IPS-NIHi11 (cell line): ENCODE results near the gene PIPOX.

Experiments
- DNase-seq: peaks from one replicate; pipeline ENCODE4 v3.0.0; 2012; ENCODE audit warnings: mixed read lengths, low spot score

PIPOX gene

DNA sequence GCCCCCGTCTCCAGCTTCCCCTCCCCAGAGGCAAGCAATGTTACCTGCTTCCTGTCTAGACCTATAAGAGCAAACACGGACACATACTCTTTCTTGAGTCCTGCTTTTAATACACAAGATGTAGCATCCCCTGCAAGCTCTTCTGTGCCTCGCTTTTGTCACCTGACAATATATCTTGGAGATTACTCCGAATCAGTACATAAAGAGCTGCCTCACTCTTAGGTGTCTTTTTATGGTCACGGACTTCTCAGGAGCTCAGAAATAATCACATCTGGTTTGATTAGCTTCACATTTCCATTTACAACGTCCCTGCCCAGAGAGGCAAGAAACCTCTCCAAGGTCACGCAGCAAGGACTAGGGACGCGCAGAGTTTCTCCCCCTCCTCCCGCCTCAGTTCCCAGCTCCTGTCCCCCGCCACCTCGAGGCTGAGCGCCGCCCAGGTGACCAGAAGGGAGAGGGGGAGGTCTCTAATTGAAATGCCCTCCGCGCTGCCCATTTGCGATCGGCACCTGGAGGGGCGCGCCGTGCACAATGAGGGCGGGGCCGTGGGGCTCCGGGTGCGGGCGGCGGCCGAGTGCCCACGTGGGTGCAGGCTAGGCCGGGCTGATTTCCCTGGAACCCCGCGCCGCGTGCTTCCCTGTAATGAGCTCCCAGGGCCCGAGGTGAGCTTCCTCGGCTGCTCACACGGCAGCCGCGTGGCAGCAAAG lies 23.3 kb upstream of the PIPOX start:
- DNase-seq = peak; percentile 56

- no peak for DNase-seq
Observed at GRCh38 chr17:29020576-29020975, 22.4 kb upstream of the PIPOX start.

GRCh38 chr17:29021226-29021625 lies 21.7 kb upstream of the PIPOX start:
- no peak for DNase-seq

GRCh38 chr17:29022074-29022473 lies 20.9 kb upstream of the PIPOX start:
- no peak for DNase-seq

GRCh38 chr17:29024316-29024952 lies 18.5 kb upstream of the PIPOX start:
- no peak for DNase-seq

GRCh38 chr17:29031488-29031887 lies 11.5 kb upstream of the PIPOX start:
- DNase-seq = no peak

DNA sequence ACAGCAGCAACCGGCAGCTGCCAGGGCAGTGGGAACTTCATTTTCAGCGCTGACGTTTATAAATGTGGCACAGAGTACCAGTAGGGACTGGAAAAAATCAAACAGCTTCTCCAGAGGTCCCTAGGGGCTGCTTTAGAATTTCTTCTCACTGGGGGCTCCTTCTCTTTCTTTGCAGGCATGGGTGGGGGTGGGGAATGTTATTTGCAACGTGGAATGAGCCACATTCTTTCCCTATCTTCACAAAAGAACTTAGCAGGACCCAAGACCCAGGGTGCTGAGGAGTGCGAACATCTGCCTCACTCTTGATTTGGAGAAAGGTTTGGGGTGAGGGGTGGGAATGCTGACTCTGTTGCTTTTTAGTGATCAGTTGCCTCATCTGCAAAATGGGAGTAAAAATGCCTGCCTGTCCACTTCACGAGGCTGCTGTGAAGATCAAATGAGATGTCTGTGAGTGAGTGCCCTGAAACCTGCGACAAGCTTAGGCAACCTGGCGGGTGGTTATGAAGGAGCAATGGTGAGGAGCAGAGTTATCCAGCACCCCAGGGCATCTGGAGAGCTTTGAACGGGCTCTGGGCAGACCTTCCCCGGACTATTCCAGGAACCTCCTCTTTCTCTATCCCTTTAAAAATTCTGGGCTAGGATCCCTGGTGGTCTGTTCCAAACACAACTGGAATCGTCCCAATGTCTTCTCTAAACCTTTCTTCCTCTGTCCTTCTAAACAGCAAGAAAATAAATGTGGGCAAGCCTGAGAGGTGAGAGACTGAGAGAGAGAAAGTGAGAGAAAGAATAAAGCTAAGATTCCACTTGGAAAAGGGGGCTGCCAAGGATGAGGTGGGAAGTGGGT lies 10.7 kb upstream of the PIPOX start:
- DNase-seq = no peak

DNA sequence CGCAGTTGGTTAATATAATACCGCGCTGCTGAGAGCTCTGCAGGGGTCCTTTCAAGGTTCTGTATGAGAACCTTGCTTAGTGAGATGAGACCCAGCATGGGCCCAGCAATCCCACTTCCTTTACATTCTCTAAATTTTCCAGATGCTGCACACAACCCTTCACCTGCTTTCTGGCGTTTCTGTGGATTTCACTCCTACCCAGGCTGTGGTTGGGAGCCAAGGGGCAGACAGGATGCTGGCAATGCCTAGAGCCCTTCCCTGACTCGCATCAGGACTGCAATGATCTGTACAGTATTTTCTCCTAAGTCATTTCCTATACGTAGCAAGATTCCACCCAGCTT lies 10.1 kb upstream of the PIPOX start:
- DNase-seq = no peak

DNA sequence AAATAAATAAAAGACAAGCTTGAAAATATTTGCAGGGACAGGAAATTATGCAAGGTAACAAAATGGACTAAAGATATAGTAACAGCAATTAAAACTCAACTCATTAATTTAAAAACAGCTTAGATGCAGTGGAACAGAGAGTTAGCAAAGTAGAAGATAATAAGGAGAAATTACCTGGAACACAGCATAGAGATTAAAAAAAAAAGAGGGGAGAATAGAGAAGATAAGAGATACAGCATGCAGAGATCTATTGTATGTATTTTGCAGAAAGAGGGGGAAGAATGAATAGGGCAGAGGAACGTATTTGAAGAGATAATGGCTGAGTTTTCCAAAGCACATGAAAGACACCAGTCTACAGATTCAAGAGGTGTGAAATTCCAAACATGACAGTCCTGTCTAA lies 8.4 kb upstream of the PIPOX start:
- DNase-seq = no peak

DNA sequence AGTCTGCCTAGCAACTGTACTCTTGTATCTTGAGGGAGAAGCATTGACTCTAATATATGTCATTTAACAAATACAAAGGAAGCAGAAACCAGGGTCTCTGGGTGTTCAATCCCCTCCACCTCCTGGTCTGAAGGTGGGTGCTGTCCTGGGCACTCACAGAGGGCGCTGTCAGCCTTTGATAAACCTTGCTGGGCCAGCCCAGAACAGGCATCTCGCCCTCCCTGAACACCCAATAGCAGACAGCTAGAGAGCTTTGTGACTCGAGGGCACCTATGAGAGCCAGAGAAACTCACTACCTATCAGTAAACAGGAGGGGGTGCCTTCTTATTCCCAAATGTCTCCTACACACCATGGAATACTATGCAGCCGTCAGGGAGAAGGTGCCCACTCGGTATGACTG lies 6.4 kb upstream of the PIPOX start:
- DNase-seq = no peak

- no peak for DNase-seq
Observed at GRCh38 chr17:29037739-29038084, 5.2 kb upstream of the PIPOX start.

- DNase-seq = no peak
Observed at GRCh38 chr17:29038085-29038795, 4.7 kb upstream of the PIPOX start.

DNA sequence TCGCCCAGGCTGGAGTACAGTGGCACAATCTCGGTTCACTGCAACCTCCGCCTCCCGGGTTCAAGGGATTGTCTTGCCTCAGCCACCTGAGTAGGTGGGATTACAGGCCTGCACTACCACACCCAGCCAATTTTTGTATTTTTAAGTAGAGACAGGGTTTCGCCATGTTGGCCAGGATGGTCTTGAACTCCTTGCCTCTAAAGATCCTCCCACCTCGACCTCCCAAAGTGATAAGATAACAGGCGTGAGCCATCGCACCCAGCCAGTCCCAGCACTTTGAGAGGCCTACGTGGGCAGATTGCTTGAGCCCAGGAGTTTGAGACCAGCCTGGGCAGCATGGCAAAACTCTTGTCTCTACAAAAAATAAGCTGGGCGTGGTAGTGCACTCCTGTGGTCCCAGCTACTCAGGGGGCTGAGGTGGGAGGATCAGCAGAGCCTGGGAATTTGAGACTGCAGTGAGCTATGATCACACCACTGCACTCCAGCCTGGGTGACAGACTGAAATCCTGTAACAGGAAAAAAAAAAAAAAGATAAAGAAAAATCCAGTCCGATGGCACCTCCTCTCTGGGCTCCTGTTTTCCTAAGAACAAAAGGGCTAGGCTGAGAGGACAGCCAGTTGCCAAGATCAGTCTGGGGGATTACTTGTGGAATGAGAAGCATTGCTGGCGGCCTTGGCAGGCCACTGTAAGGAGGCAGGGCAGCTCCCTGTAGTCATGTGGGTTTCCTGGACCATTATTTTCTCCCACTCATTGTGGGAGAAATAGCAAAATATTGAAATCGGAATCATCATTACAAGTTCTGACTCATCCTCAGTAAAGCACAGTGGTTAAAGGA lies 3.0 kb upstream of the PIPOX start:
- DNase-seq = no peak

DNA sequence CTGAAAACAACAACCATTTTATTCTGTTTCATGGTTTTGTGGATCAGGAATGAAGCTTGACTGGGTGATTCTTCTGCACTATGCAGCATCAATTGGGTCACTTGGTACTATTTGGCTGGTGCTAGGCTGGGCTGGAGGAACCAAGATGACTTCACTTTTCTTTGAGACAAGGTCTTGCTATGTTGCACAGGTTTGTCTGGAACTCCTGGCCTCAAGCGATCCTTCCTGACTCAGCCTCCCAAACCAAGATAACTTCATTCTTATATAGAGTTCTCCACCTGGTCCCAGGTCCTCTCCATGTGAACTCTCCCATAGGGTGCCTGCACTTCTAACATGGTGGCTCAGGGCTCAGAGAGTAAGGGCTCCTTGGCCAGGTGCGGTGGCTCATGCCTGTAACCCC lies 1.9 kb upstream of the PIPOX start:
- no peak for DNase-seq

GRCh38 chr17:29041571-29041970 lies 1.4 kb upstream of the PIPOX start:
- no peak for DNase-seq

DNA sequence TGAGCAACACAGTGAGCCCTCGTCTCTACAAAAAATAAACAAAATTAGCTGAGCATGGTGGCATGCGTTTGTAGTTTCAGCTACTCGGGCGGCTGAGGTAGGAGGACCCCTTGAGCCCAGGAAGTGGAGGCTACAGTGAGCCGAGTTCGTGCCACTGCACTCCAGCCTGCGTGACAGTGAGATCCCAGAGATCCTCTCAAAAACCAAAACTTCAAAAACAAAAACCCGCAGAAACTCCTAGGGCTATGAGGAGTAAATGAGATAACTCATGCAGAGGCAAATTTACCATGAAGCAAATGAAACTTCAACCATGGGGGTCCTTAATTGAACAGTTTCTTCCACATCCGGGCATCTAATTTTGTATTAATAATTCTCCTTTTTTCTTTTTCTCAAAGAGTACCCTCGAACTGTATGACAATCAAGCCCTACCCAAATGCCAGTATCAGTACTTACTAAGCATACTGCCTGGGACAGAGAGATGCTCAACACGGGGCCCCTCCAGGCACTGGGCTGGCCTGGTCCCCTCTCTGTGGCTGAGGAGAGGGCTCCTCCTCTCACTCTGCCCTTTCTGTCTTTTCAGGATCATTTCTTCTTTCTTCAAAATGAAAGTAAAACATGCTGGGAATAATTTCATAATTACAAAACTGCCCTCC lies 789 bp upstream of the PIPOX start:
- DNase-seq = no peak

- DNase-seq = no peak
Observed at GRCh38 chr17:29043539-29044145, 701 bp downstream of the PIPOX start.

DNA sequence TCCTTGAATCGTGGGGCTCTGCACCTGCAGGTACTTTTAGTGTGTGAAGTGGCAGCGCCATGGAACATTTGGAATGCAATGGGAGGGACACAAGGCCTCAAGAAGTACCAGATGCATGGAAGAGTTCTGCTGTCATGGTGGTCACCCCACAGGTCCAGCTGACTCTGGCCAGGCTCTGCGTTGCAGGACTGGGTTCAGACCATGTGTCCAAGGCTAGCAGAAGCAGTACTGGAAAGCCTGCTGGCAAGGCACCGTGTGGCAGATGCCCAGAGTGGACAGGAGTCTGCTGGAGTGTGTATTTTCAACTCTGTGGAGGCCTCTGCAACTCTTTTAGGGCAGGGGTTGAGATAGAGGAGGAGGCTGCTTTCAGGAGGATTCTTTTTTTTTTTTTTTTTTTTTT lies 2.1 kb downstream of the PIPOX start:
- DNase-seq = no peak

- DNase-seq = no peak
Observed at GRCh38 chr17:29045734-29046472, 3.0 kb downstream of the PIPOX start.

- DNase-seq = no peak
Observed at GRCh38 chr17:29046473-29046839, 3.5 kb downstream of the PIPOX start.
